PC-3 (cell line): Measurements from ENCODE around the gene SMPDL3B. TPM values are rescaled to one million over a fixed set of nuclear protein-coding genes. Genes with fewer than 3 reads are reported as not detected.
"Not testable (repeated sequence)": the region's sequence is repeated elsewhere in the genome, so short reads cannot be mapped to it uniquely, and the experiment has no call there.

ENCODE experiments used
- ATAC-seq: fragments of 200-7000 bp; cut with Tn5 transposase; 2 replicates; pipeline ENCODE4 v1.9.1; 2020; ENCODE audit warnings: mild to moderate bottlenecking, moderate library complexity
- BruUV-seq: library from RNA; stranded (reverse); fragments of 400-500 nt; replicated peaks from 2 replicates; lab custom pipeline; 2021; lab: Mats Ljungman, UMichigan
- CTCF ChIA-PET: fragments of 300-600 bp; sonication (Branson Sonifier 250); formaldehyde crosslinking; loops from one replicate; lab custom pipeline; 2022; ENCODE audit warnings: antibody characterized with exemption; lab: Charles Lee
- POLR2A ChIA-PET: fragments of 300-600 bp; sonication (Branson Sonifier 250); formaldehyde crosslinking; loops from one replicate; lab custom pipeline; 2022; ENCODE audit warnings: antibody characterized with exemption; ENCODE audit not compliant: unreplicated experiment; lab: Charles Lee
- DNase-seq: peaks from one replicate; pipeline ENCODE4 v3.0.0-alpha.2; 2015
- H2AFZ ChIP-seq: fragments of 300-600 bp; sonication (generic); 2 replicates; pipeline ENCODE4 v1.6.0; 2016; ENCODE audit warnings: antibody characterized with exemption, low read length
- H3F3A ChIP-seq: fragments of 300-600 bp; sonication (generic); one replicate; pipeline ENCODE4 v1.6.0; 2017; ENCODE audit warnings: antibody characterized with exemption, low read length, control low read depth, mild to moderate bottlenecking; ENCODE audit not compliant: unreplicated experiment
- H3K27ac ChIP-seq: fragments of 300-600 bp; sonication (generic); 2 replicates; pipeline ENCODE4 v1.5.1; 2016; ENCODE audit warnings: mild to moderate bottlenecking, low read length
- H3K27me3 ChIP-seq: fragments of 300-600 bp; sonication (generic); 2 replicates; pipeline ENCODE4 v1.6.1; 2016; ENCODE audit warnings: low read length, mixed read lengths
- H3K36me3 ChIP-seq: fragments of 300-600 bp; sonication (generic); 2 replicates; pipeline ENCODE4 v1.6.1; 2016; ENCODE audit warnings: low read depth, mixed run types, low read length, mixed read lengths
- H3K4me1 ChIP-seq: fragments of 300-600 bp; sonication (generic); 2 replicates; pipeline ENCODE4 v1.5.1; 2016; ENCODE audit warnings: low read length; ENCODE audit not compliant: insufficient read depth
- H3K4me2 ChIP-seq: fragments of 300-600 bp; sonication (generic); 2 replicates; pipeline ENCODE4 v1.6.0; 2016; ENCODE audit warnings: low read length
- H3K4me3 ChIP-seq: fragments of 300-600 bp; sonication (generic); 2 replicates; pipeline ENCODE4 v1.5.1; 2016; ENCODE audit warnings: mild to moderate bottlenecking, low read length, mixed read lengths
- H3K79me2 ChIP-seq: fragments of 300-600 bp; sonication (generic); 2 replicates; pipeline ENCODE4 v1.6.1; 2017; ENCODE audit warnings: low read length, mixed read lengths
- H3K9ac ChIP-seq: fragments of 300-600 bp; sonication (generic); 2 replicates; pipeline ENCODE4 v1.6.0; 2016; ENCODE audit warnings: mild to moderate bottlenecking, low read length
- H3K9me2 ChIP-seq: fragments of 300-600 bp; sonication (generic); replicated peaks from 2 replicates; pipeline ENCODE4 v1.6.1; 2016; ENCODE audit warnings: mixed run types, low read length, mixed read lengths
- H3K9me3 ChIP-seq: fragments of 300-600 bp; sonication (generic); 2 replicates; pipeline ENCODE4 v1.6.1; 2016; ENCODE audit warnings: low read length, mixed read lengths
- H4K20me1 ChIP-seq: fragments of 300-600 bp; sonication (generic); 2 replicates; pipeline ENCODE4 v1.6.1; 2016; ENCODE audit warnings: low read length, mixed read lengths
- CTCF ChIP-seq: fragments of 300-600 bp; sonication (generic); conservative IDR thresholded peaks from 2 replicates; pipeline ENCODE4 v1.5.1; 2017; ENCODE audit warnings: antibody characterized with exemption, low read depth, mild to moderate bottlenecking, low read length
- EZH2 ChIP-seq: fragments of 300-600 bp; sonication (generic); IDR thresholded peaks from one replicate; pipeline ENCODE4 v1.6.1; 2017; ENCODE audit warnings: antibody characterized with exemption, mild to moderate bottlenecking, low read length; ENCODE audit not compliant: unreplicated experiment
- EZH2phosphoT487 ChIP-seq: fragments of 300-600 bp; sonication (generic); IDR thresholded peaks from 2 replicates; pipeline ENCODE4 v1.6.1; 2018; ENCODE audit warnings: mild to moderate bottlenecking, antibody characterized with exemption, low read length, borderline replicate concordance
- intact Hi-C: fragments of 100-400 bp; cut with micrococcal nuclease; formaldehyde crosslinking; loops from 2 replicates; pipeline ENCODE4 v1.9.0; 2023
- total RNA-seq: library from RNA; depleted of rRNA; stranded (reverse); fragments of >200 nt; gene quantifications from 2 replicates; pipeline ENCODE4 v1.2.3, GENCODE V29; 2014

SMPDL3B gene
- total RNA-seq, 1 experiment from 2014 or later: 19.6 TPM

GRCh38 chr1:27992276-27992675 lies 57.5 kb downstream of the SMPDL3B start:
- Histone ChIP-seq H4K20me1 (no peaks in the 10 kb centered on the region), H3K4me1 (no peaks in the 10 kb centered on the region), H3K4me2 (no peak overlapping the region), H3F3A (no peaks in the 10 kb centered on the region), H3K79me2 (no peaks in the 10 kb centered on the region), H3K9ac (no peak overlapping the region), H2AFZ (no peak overlapping the region), H3K9me3 (no peaks in the 10 kb centered on the region), H3K36me3 (peaks cover 45% of the 10 kb centered on the region), H3K4me3 (no peak overlapping the region), H3K9me2 (no peaks in the 10 kb centered on the region), H3K27me3 (no peaks in the 10 kb centered on the region), H3K27ac (no peak overlapping the region)
- TF ChIP-seq EZH2phosphoT487 (no peak), CTCF (no peak), EZH2 (no peak)
- intact Hi-C loops: no loop called here
- BruUV-seq: no TSS peak
- ATAC-seq (no peak), DNase-seq (no peak)
- CTCF ChIA-PET: no interaction called here
- POLR2A ChIA-PET: no interaction called here

GRCh38 chr1:27993241-27993640 lies 58.4 kb downstream of the SMPDL3B start:
- no peaks in the 10 kb centered on the region for H3K9me2 ChIP-seq
- no peaks in the 10 kb centered on the region for H3K79me2 ChIP-seq
- no peak for ATAC-seq
- no peak overlapping the region for H3K27ac ChIP-seq
- intact Hi-C loops: no loop called here
- no peak overlapping the region for H3K4me3 ChIP-seq
- H2AFZ ChIP-seq: no peak overlapping the region
- POLR2A ChIA-PET: no interaction called here
- no peak overlapping the region for H3K9ac ChIP-seq
- H3K27me3 ChIP-seq: no peaks in the 10 kb centered on the region
- DNase-seq: no peak
- no peaks in the 10 kb centered on the region for H3K4me1 ChIP-seq
- peaks cover 45% of the 10 kb centered on the region for H3K36me3 ChIP-seq
- CTCF ChIA-PET: no interaction called here
- no peaks in the 10 kb centered on the region for H3F3A ChIP-seq
- BruUV-seq: no TSS peak
- no peaks in the 10 kb centered on the region for H4K20me1 ChIP-seq
- H3K4me2 ChIP-seq: no peak overlapping the region
- TF ChIP-seq EZH2phosphoT487: no peak
- no peak for TF ChIP-seq CTCF
- no peak for TF ChIP-seq EZH2
- no peaks in the 10 kb centered on the region for H3K9me3 ChIP-seq

GRCh38 chr1:27994060-27994459 lies 59.3 kb downstream of the SMPDL3B start:
- no peaks in the 10 kb centered on the region for H3F3A ChIP-seq
- no peaks in the 10 kb centered on the region for H3K79me2 ChIP-seq
- no peak for TF ChIP-seq EZH2phosphoT487
- no peak for TF ChIP-seq CTCF
- TF ChIP-seq EZH2: no peak
- H3K9me2 ChIP-seq: no peaks in the 10 kb centered on the region
- H3K4me1 ChIP-seq: no peaks in the 10 kb centered on the region
- H3K27ac ChIP-seq: no peak overlapping the region
- H3K4me3 ChIP-seq: no peak overlapping the region
- no peaks in the 10 kb centered on the region for H3K9me3 ChIP-seq
- H2AFZ ChIP-seq: no peak overlapping the region
- intact Hi-C loops: no loop called here
- ChIA-PET POLR2A (no interaction called here), CTCF (no interaction called here)
- no peaks in the 10 kb centered on the region for H3K27me3 ChIP-seq
- H3K36me3 ChIP-seq: peaks cover 41% of the 10 kb centered on the region
- ATAC-seq (no peak), DNase-seq (no peak)
- H4K20me1 ChIP-seq: no peaks in the 10 kb centered on the region
- BruUV-seq: no TSS peak
- no peak overlapping the region for H3K9ac ChIP-seq
- H3K4me2 ChIP-seq: no peak overlapping the region

- H3K9ac ChIP-seq, H3K4me1 ChIP-seq, BruUV-seq, H3K4me2 ChIP-seq, H2AFZ ChIP-seq, H3K79me2 ChIP-seq, H3K9me2 ChIP-seq, H3K27ac ChIP-seq, H3K4me3 ChIP-seq, H4K20me1 ChIP-seq, H3K27me3 ChIP-seq, POLR2A ChIA-PET, intact Hi-C loops, DNase-seq, H3F3A ChIP-seq, CTCF ChIA-PET, ATAC-seq, H3K9me3 ChIP-seq: not testable (repeated sequence)
- H3K36me3 ChIP-seq: peaks cover 38% of the 10 kb centered on the region
Observed at GRCh38 chr1:27994526-27994925, 59.7 kb downstream of the SMPDL3B start.
